AG20443 (cell line): ENCODE measurements around the gene SGO1.

Experiments used
- DNase-seq: peaks from one replicate; pipeline ENCODE4 v3.0.0; 2012; ENCODE audit warnings: low spot score, mixed read lengths

The SGO1 gene

GRCh38 chr3:20154928-20155327 lies 31.1 kb downstream of the SGO1 start:
- DNase-seq: no peak

- DNase-seq: no peak
Observed at GRCh38 chr3:20154078-20154477, 31.9 kb downstream of the SGO1 start.

DNA sequence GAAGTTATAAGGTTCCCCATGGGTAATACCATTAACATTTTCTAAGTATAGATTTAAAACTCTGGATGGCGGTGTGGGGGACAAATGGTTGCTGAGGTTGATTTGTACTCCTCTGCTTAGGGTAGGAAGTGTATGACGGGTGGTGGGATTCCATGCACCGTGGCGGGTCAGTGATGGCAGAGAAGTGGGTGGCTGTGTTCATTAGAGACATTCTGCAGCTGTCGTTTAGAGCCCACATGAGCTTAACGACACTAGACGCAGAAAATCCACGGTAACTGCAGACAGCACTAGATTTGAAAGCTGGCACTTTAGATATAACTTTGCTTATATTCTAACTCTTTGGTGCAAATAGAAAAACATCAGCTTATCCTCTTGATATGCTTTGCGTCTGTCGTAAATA lies 37.5 kb downstream of the SGO1 start:
- no peak for DNase-seq

GRCh38 chr3:20147361-20147760 lies 38.6 kb downstream of the SGO1 start:
- no peak for DNase-seq

GRCh38 chr3:20146301-20146700 lies 39.7 kb downstream of the SGO1 start:
- DNase-seq: no peak

DNA sequence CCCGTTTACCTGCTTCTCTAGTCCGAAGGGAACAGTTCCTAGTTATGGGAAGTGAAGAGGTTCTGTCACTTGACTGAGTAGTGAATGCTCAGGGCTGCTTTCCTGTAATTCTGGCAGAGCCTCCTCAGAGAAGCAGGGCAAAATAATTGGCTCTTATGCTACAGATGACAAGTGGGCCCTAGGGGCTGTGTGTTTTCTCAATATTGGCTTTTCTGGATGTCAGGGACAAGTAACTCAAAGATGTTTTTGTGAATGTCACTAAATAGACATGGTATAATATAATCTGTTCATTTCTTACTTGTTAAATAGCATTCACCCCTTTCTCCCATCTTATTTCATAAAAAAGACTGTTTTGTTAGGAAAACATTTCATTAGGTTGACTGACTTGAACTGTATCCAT lies 40.1 kb downstream of the SGO1 start:
- DNase-seq: no peak

- DNase-seq: no peak
Observed at GRCh38 chr3:20143519-20143918, 42.5 kb downstream of the SGO1 start.

GRCh38 chr3:20142517-20142916 lies 43.5 kb downstream of the SGO1 start:
- no peak for DNase-seq

GRCh38 chr3:20141851-20142250 lies 44.2 kb downstream of the SGO1 start:
- DNase-seq: peak; percentile 32

GRCh38 chr3:20141316-20141715 lies 44.7 kb downstream of the SGO1 start:
- peak; percentile 9 for DNase-seq

DNA sequence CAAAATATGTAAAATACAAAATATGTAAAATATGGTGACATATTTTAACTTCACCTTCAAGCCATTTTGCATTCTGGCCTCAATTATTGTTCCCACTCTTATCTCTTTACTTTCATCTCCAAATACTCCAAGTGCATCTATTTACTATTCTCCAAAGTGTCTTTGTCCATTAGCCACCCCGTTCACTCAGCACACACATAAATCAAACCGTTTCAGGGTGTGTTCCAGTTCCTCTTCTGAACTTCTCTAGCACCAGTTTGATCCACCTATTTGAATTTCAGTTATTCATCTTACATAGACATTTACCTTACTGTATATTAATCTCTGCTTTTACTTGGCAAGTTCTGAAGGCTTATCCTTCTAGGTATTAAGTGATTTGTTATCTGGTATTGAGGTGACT lies 45.1 kb downstream of the SGO1 start:
- DNase-seq: no peak

DNA sequence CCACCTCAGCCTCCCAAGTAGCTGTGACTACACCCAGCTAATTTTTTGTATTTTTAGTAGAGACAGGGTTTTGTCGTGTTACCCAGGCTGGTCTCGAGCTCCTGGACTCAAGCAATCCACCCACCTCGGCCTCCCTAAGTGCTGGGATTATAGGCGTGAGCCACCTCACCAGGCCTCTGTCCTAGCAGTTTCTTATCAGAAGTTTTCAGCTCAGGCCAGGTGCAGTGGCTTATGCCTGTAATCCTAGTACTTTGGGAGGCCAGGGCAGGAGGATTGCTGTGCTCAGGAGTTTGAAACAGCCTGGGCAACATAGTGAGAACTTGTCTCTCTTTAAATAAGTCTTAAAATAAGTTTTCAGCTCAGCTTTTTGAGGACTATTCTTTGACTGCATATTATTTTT lies 48.4 kb downstream of the SGO1 start:
- no peak for DNase-seq

DNA sequence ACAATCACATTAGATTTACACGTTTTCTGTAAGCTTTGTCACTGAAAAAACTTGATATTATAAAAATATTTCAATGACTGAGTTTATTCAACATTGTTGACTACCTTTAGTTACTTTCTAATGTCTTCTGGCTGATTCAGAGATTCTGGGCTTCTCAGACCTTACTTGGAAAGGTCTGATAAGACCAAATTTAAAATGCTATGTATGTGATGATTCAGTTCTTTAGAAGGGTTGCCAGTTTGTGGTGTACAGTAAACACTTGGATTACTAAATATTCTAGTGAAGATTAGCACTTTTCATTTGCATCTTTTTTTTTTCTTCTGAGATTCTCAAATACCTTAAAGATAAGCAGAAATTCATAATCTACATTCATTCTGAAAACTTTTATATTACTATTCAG lies 49.8 kb downstream of the SGO1 start:
- DNase-seq: no peak

DNA sequence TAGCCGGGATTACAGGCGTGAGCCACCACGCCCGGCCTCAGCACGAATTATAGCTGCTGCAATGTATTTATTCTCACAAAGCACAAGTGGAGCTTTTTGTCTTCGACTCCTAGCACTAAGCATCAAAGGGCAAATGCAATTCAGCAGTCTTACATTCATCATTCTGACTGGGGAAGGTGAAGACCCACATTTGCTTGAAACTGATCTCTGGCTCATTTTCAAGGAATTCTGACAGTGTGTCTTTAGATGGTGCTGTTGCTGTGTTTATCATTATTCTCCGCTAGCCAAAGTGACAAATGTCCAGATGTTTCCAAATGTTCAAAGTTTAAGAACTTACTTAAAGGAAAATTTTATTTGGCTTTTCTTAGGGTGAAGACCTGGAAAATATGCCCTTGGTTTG lies 55.9 kb downstream of the SGO1 start:
- DNase-seq: no peak

DNA sequence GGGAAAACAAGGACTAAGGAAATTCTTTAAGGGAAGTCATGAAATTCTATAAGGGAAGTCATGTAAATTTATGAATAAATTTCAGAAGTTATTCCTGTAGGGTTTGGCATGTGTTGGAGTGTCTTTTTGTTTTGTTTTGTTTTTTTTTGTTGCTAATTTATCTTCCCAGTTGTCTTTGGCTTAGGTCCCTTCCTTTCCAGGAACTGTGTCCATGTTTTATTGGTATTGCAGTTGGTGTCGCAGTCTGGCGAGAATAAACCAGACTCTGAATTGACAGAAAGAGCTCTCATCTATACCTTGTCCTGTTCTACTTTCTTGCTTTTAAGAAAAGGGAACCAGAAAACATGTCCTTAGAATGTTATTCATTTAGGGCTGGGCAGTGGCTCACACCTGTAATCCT lies 57.6 kb downstream of the SGO1 start:
- no peak for DNase-seq

DNA sequence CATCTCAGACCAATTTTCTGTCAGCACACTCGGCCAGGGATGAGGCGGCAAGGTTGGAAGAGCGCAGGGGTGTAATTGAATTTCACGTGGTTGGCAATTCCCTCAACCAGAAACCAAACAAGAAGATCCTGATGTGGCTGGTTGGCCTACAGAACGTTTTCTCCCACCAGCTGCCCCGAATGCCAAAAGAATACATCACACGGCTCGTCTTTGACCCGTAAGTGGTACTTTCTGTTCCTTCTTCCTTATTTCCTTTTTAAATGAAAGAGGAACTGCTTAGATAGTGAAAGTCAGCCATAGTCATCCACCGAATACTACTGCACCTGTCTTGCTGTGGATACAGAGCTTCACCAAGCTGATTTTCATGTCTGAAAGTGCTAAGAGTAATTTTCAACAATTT lies 60.1 kb downstream of the SGO1 start:
- peak; percentile 9 for DNase-seq

GRCh38 chr3:20125289-20125688 lies 60.7 kb downstream of the SGO1 start:
- DNase-seq: no peak

DNA sequence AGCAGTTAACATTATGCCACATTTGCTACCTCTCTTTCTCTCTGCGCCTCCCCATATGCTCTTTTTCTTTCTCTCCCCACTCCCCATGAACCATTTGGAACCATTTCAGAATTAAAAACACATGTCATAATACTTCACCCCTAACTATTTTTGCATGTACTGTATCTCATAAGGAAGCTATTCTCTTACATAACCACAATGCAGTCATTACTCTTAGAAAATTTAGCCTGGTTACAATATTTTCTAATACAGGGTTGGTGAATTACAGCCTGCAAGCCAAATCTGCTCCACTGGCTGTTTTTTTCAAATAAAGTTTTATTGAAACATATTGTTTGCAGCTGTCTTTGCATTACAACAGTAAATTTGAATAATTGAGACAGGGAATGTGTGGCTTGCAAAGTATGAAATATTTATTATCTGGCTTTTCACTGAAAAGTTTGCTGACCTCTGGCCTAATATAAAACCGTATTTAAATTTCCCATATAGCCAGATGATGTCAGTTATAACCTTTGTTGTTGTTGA lies 62.8 kb downstream of the SGO1 start:
- DNase-seq: no peak

GRCh38 chr3:20121088-20121487 lies 64.9 kb downstream of the SGO1 start:
- no peak for DNase-seq
